ENCODE results near the gene PKDCC. TPM values are rescaled to one million over a fixed set of nuclear protein-coding genes. Genes with fewer than 3 reads are reported as not detected.

Gene PKDCC
- total and polyA plus RNA-seq, 8 donors, result 8.1 to 60.9 (median 24.5) TPM

GRCh38 chr2:42050010-42050702 is 2.3 kb downstream of the PKDCC start:
- Histone ChIP-seq H3K27ac (peak overlapping the region in 3 of 4 donors; percentile 5 to 62 (median 46)), H3K36me3 (no peaks in the 10 kb centered on the region), H3K4me3 (peak overlapping the region; percentile 3 to 65 (median 49)), H3K4me1 (peaks cover 0 to 4% (median 2%) of the 10 kb centered on the region in 3 donors), H3K27me3 (no peaks in the 10 kb centered on the region), H3K9me3 (no peaks in the 10 kb centered on the region)
- TF ChIP-seq CTCF (IDR thresholded peaks at IDR 0.05), result no peak
- intact Hi-C loops (cut with DNase I), result no loop called here
- DNase-seq, result peak in 2 of 6 donors; percentile 37 to 40
- no peak for FAIRE-seq
- no peak for ATAC-seq
- WGBS, 2 donors, result 65 to 68% methylated on average over 14 of the region's 14 CpGs

GRCh38 chr2:42050703-42051542 is 3.1 kb downstream of the PKDCC start:
- no peaks in the 10 kb centered on the region for H3K36me3 ChIP-seq

GRCh38 chr2:42051543-42052235 is 3.9 kb downstream of the PKDCC start:
- H3K36me3 ChIP-seq, result no peaks in the 10 kb centered on the region
- peak overlapping the region in 2 of 4 donors; percentile 4 to 65 for H3K4me3 ChIP-seq
- no peaks in the 10 kb centered on the region for H3K27me3 ChIP-seq
- ATAC-seq (no peak), DNase-seq (peak in 1 of 6 donors; percentile 45), FAIRE-seq (no peak)
- H3K9me3 ChIP-seq, result no peaks in the 10 kb centered on the region
- H3K27ac ChIP-seq, result no peak overlapping the region
- TF ChIP-seq CTCF (IDR thresholded peaks at IDR 0.05), result no peak
- WGBS, 2 donors, result 69 to 76% methylated on average over 11 of the region's 11 CpGs
- peaks cover 0 to 5% (median 4%) of the 10 kb centered on the region in 3 donors for H3K4me1 ChIP-seq
- intact Hi-C loops (cut with DNase I), result no loop called here

More at GRCh38 chr2:42050703-42051542, 3.1 kb downstream of the PKDCC start:
- no peaks in the 10 kb centered on the region for H3K27me3 ChIP-seq
- H3K4me3 ChIP-seq, result peak overlapping the region in 2 of 4 donors; percentile 59 to 65
- H3K27ac ChIP-seq, result peak overlapping the region in 1 of 4 donors; percentile 46
- no peaks in the 10 kb centered on the region for H3K9me3 ChIP-seq
- peaks cover 0 to 5% (median 4%) of the 10 kb centered on the region in 3 donors for H3K4me1 ChIP-seq
- no peak for TF ChIP-seq CTCF (IDR thresholded peaks at IDR 0.05)
- DNase-seq (no peak), FAIRE-seq (no peak), ATAC-seq (no peak)
- 72 to 78% methylated on average over 8 of the region's 8 CpGs for WGBS, 2 donors
- intact Hi-C loops (cut with DNase I), result no loop called here

- ATAC-seq, result peak in 1 of 4 donors; percentile 11
- Histone ChIP-seq H3K27me3 (no peaks in the 10 kb centered on the region), H3K36me3 (peaks cover 0 to 9% (median 0%) of the 10 kb centered on the region in 3 donors), H3K4me1 (peaks cover 0 to 5% (median 4%) of the 10 kb centered on the region in 3 donors), H3K4me3 (no peak overlapping the region), H3K9me3 (no peaks in the 10 kb centered on the region), H3K27ac (peak overlapping the region in 2 of 4 donors; percentile 9 to 75)
- no peak for TF ChIP-seq CTCF (IDR thresholded peaks at IDR 0.05)
- FAIRE-seq, result no peak
- intact Hi-C loops (cut with DNase I), result no loop called here
- DNase-seq, result no peak
- 76% methylated on average over 13 to 14 of the region's 14 CpGs for WGBS, 2 donors
Observed at GRCh38 chr2:42052702-42053481, 5.1 kb downstream of the PKDCC start.
